H9 (cell line): ENCODE measurements around the gene GGT6. TPM values are rescaled to one million over a fixed set of nuclear protein-coding genes. Genes with fewer than 3 reads are reported as not detected.

Source experiments
- DNase-seq: peaks from one replicate; pipeline ENCODE4 v3.0.0-alpha.2; 2017
- H2AFZ ChIP-seq: one replicate; pipeline ENCODE4 v1.6.1; 2013; ENCODE audit warnings: mild to moderate bottlenecking, low read length, control low read depth, moderate library complexity
- H2AK5ac ChIP-seq: 2 replicates; pipeline ENCODE4 v1.6.1; 2013; ENCODE audit warnings: low read length, control low read depth, mixed read lengths; ENCODE audit not compliant: insufficient read length
- H2BK120ac ChIP-seq: one replicate; pipeline ENCODE4 v1.6.1; 2013; ENCODE audit warnings: low read depth, mild to moderate bottlenecking, low read length, control low read depth, inconsistent platforms; ENCODE audit not compliant: poor library complexity, severe bottlenecking
- H2BK12ac ChIP-seq: 2 replicates; pipeline ENCODE4 v1.6.1; 2013; ENCODE audit warnings: low read length, control low read depth, mixed read lengths, low read depth; ENCODE audit not compliant: insufficient read length
- H2BK15ac ChIP-seq: 2 replicates; pipeline ENCODE4 v1.6.1; 2013; ENCODE audit warnings: low read depth, low read length, control low read depth
- H2BK20ac ChIP-seq: one replicate; pipeline ENCODE4 v1.6.1; 2013; ENCODE audit warnings: low read depth, mild to moderate bottlenecking, low read length, control low read depth, inconsistent platforms; ENCODE audit not compliant: poor library complexity, severe bottlenecking
- H2BK5ac ChIP-seq: 2 replicates; pipeline ENCODE4 v1.6.1; 2013; ENCODE audit warnings: low read length, control low read depth, mixed read lengths; ENCODE audit not compliant: insufficient read length
- H3K14ac ChIP-seq: 2 replicates; pipeline ENCODE4 v1.6.1; 2013; ENCODE audit warnings: low read length, control low read depth; ENCODE audit not compliant: insufficient read depth
- H3K18ac ChIP-seq: 2 replicates; pipeline ENCODE4 v1.6.1; 2013; ENCODE audit warnings: low read depth, mild to moderate bottlenecking, mixed read lengths, low read length, control low read depth; ENCODE audit not compliant: insufficient read length
- H3K23ac ChIP-seq: 2 replicates; pipeline ENCODE4 v1.6.1; 2013; ENCODE audit warnings: low read length, control low read depth, mixed read lengths, low read depth; ENCODE audit not compliant: insufficient read length
- H3K23me2 ChIP-seq: 2 replicates; pipeline ENCODE4 v1.6.1; 2013; ENCODE audit warnings: low read depth, mild to moderate bottlenecking, mixed read lengths, low read length, control low read depth; ENCODE audit not compliant: insufficient read length, poor library complexity, severe bottlenecking
- H3K27ac ChIP-seq: 2 replicates; pipeline ENCODE4 v1.5.1; 2013; ENCODE audit warnings: low read length, control low read depth, mixed read lengths, low read depth; ENCODE audit not compliant: insufficient read length
- H3K27me3 ChIP-seq: 2 replicates; pipeline ENCODE4 v1.6.1; 2013; ENCODE audit warnings: low read length, control low read depth, inconsistent platforms; ENCODE audit not compliant: insufficient read depth
- H3K4ac ChIP-seq: 2 replicates; pipeline ENCODE4 v1.6.1; 2013; ENCODE audit warnings: low read depth, mild to moderate bottlenecking, control low read depth, inconsistent platforms, low read length, moderate library complexity
- H3K4me1 ChIP-seq: 2 replicates; pipeline ENCODE4 v1.6.1; 2013; ENCODE audit warnings: low read length, control low read depth, inconsistent platforms; ENCODE audit not compliant: insufficient read depth
- H3K4me2 ChIP-seq: 2 replicates; pipeline ENCODE4 v1.6.1; 2013; ENCODE audit warnings: low read length, control low read depth, mixed read lengths; ENCODE audit not compliant: insufficient read length, insufficient read depth
- H3K56ac ChIP-seq: 2 replicates; pipeline ENCODE4 v1.6.1; 2013; ENCODE audit warnings: low read depth, mild to moderate bottlenecking, mixed read lengths, low read length, control low read depth; ENCODE audit not compliant: insufficient read length
- H3K79me1 ChIP-seq: 2 replicates; pipeline ENCODE4 v1.6.1; 2013; ENCODE audit warnings: low read depth, mild to moderate bottlenecking, moderate library complexity, low read length, control low read depth, inconsistent platforms; ENCODE audit not compliant: insufficient read depth, poor library complexity, severe bottlenecking
- H3K79me2 ChIP-seq: 2 replicates; pipeline ENCODE4 v1.6.1; 2013; ENCODE audit warnings: low read length, control low read depth, inconsistent platforms; ENCODE audit not compliant: insufficient read depth
- H3K9ac ChIP-seq: 2 replicates; pipeline ENCODE4 v1.6.1; 2013; ENCODE audit warnings: low read length, control low read depth, mixed read lengths; ENCODE audit not compliant: insufficient read length; ENCODE audit errors: extremely low read depth
- H3K9me3 ChIP-seq: one replicate; pipeline ENCODE4 v1.6.1; 2013; ENCODE audit warnings: low read depth, low read length, inconsistent platforms; ENCODE audit not compliant: control insufficient read depth
- H3T11ph ChIP-seq: one replicate; pipeline ENCODE4 v1.6.1; 2013; ENCODE audit warnings: mild to moderate bottlenecking, low read length, control low read depth, inconsistent platforms
- H4K20me1 ChIP-seq: one replicate; pipeline ENCODE4 v1.6.1; 2013; ENCODE audit not compliant: control insufficient read depth, insufficient read length, insufficient read depth
- H4K5ac ChIP-seq: 2 replicates; pipeline ENCODE4 v1.6.1; 2013; ENCODE audit warnings: low read depth, mild to moderate bottlenecking, mixed read lengths, low read length, control low read depth; ENCODE audit not compliant: insufficient read length
- H4K8ac ChIP-seq: replicated peaks from 2 replicates; pipeline ENCODE4 v1.6.1; 2013; ENCODE audit warnings: low read length, control low read depth, mixed read lengths, low read depth; ENCODE audit not compliant: insufficient read length
- H4K91ac ChIP-seq: 2 replicates; pipeline ENCODE4 v1.6.1; 2013; ENCODE audit warnings: low read depth, mild to moderate bottlenecking, moderate library complexity, mixed read lengths, low read length, control low read depth; ENCODE audit not compliant: insufficient read length
- H3K27ac Mint-ChIP-seq, 3 experiments: 2 replicates in 2 of 3; 3 replicates in 1 of 3; pipeline ENCODE4 v1.8.0; 2020 to 2021; ENCODE audit warnings: mixed read lengths in 3 of 3, mild to moderate bottlenecking in 1 of 3, moderate library complexity in 1 of 3
- H3K27me3 Mint-ChIP-seq: 2 replicates; pipeline ENCODE4 v1.8.0; 2021; ENCODE audit warnings: low read depth, mild to moderate bottlenecking, moderate library complexity, mixed read lengths
- H3K36me3 Mint-ChIP-seq, 3 experiments: 2 replicates in 2 of 3; 3 replicates in 1 of 3; pipeline ENCODE4 v1.8.0; 2020 to 2021; ENCODE audit warnings: low read depth in 3 of 3, mixed read lengths in 3 of 3; ENCODE audit not compliant: insufficient read depth in 1 of 3
- H3K4me1 Mint-ChIP-seq, 2 experiments: 2 replicates each; pipeline ENCODE4 v1.8.0; 2020; ENCODE audit warnings: mixed read lengths in 2 of 2
- H3K4me3 Mint-ChIP-seq, 2 experiments: 2 replicates in 1 of 2; 3 replicates in 1 of 2; pipeline ENCODE4 v1.8.0; 2020 to 2021; ENCODE audit warnings: mild to moderate bottlenecking in 2 of 2, mixed read lengths in 2 of 2, moderate library complexity in 1 of 2
- H3K9me3 Mint-ChIP-seq, 2 experiments: 2 replicates in 1 of 2; 3 replicates in 1 of 2; pipeline ENCODE4 v1.8.0; 2020; ENCODE audit warnings: mild to moderate bottlenecking in 2 of 2, mixed read lengths in 2 of 2, moderate library complexity in 1 of 2
- CTCF ChIP-seq: fragments of 200-600 bp; sonication (generic); conservative IDR thresholded peaks from 3 replicates; pipeline ENCODE4 v1.8.0; 2021; ENCODE audit warnings: antibody characterized with exemption, mild to moderate bottlenecking
- WGBS: extraction: QIAGEN DNeasy Blood & Tissue Kit; methylation state at CpG from one replicate; pipeline ENCODE4 v1.1.7; 2013; ENCODE audit warnings: missing lambda C conversion rate, low lambda C conversion rate, mixed read lengths; ENCODE audit not compliant: insufficient read length; ENCODE audit errors: extremely low coverage; 5-methylcytosine and 5-hydroxymethylcytosine counted together
- total RNA-seq: library from RNA; stranded (reverse); gene quantifications from 2 replicates; pipeline ENCODE4 v1.2.1, GENCODE V29; 2021

GGT6 gene
- total RNA-seq, 1 experiment from 2014 or later, result 0.17 TPM

GRCh38 chr17:4515501-4515900 is 44.9 kb downstream of the GGT6 start:
- no peak for DNase-seq

More at GRCh38 chr17:4515501-4515900, 44.9 kb downstream of the GGT6 start:
- Histone ChIP-seq H2BK12ac (no peak overlapping the region), H4K91ac (no peak overlapping the region), H3K9ac (no peak overlapping the region), H4K8ac (no peak overlapping the region), H3K4ac (no peak overlapping the region), H3K14ac (no peak overlapping the region), H2BK5ac (no peak overlapping the region), H3T11ph (no peak overlapping the region), H3K4me2 (no peak overlapping the region), H2AK5ac (no peak overlapping the region), H2AFZ (no peak overlapping the region), H4K20me1 (no peaks in the 10 kb centered on the region), H3K27ac (no peak overlapping the region), H3K23me2 (no peaks in the 10 kb centered on the region), H2BK15ac (no peak overlapping the region), H3K23ac (no peak overlapping the region), H3K56ac (no peak overlapping the region), H3K4me1 (no peaks in the 10 kb centered on the region), H3K27me3 (no peaks in the 10 kb centered on the region), H4K5ac (no peak overlapping the region), H2BK120ac (no peak overlapping the region), H3K18ac (peak overlapping the region; percentile 34), H3K9me3 (no peaks in the 10 kb centered on the region), H2BK20ac (no peak overlapping the region), H3K79me1 (no peaks in the 10 kb centered on the region), H3K79me2 (no peaks in the 10 kb centered on the region)
- Mint-ChIP-seq H3K4me1 (peaks cover 7 to 25% of the 10 kb centered on the region in 2 experiments), H3K27me3 (peaks cover 30% of the 10 kb centered on the region), H3K27ac (no peak overlapping the region), H3K36me3 (no peaks in the 10 kb centered on the region), H3K4me3 (no peak overlapping the region), H3K9me3 (no peaks in the 10 kb centered on the region; a peak in 1 of 5 replicates)
- WGBS, result no CpG with 5 or more reads among the region's 5 CpGs
- TF ChIP-seq CTCF, result no peak
